K562 (cell line): ENCODE results near the gene ARHGAP10. TPM values are rescaled to one million over a fixed set of nuclear protein-coding genes. Genes with fewer than 3 reads are reported as not detected.

Experiments
- CCAR2 ChIP-seq: fragments of 200-400 bp; formaldehyde crosslinking; IDR thresholded peaks from 2 replicates; pipeline ENCODE4 v1.6.1; 2017; ENCODE audit warnings: mild to moderate bottlenecking, low read depth, low read length
- FOXP1 ChIP-seq: sonication (generic); formaldehyde crosslinking; IDR thresholded peaks from 2 replicates; pipeline ENCODE4 v1.8.0; 2022; ENCODE audit warnings: mild to moderate bottlenecking, missing genetic modification reagents
- HMG20B ChIP-seq: fragments of 250-450 bp; sonication (Bioruptor Pico); IDR thresholded peaks from 2 replicates; pipeline ENCODE4 v1.5.0; 2021; ENCODE audit warnings: mild to moderate bottlenecking
- PML ChIP-seq: IDR thresholded peaks from 2 replicates; pipeline ENCODE4 v1.6.1; 2012; ENCODE audit warnings: low read length, inconsistent platforms
- POLR2B ChIP-seq: fragments of 450-650 bp; IDR thresholded peaks from 2 replicates; pipeline ENCODE4 v1.6.1; 2018; ENCODE audit warnings: low read depth; ENCODE audit not compliant: partially characterized antibody
- ZC3H11A ChIP-seq: IDR thresholded peaks from 2 replicates; pipeline ENCODE4 v1.6.1; 2012; ENCODE audit warnings: low read depth, low read length, improper control_type of control experiment
- ZFX ChIP-seq: sonication (generic); formaldehyde crosslinking; IDR thresholded peaks from 2 replicates; pipeline ENCODE4 v1.8.0; 2022; ENCODE audit warnings: mild to moderate bottlenecking, missing genetic modification reagents, moderate library complexity
- polyA plus RNA-seq, 8 experiments: library from polyadenylated mRNA; depleted of rRNA in 4 of 8; stranded (reverse) in 5 of 8; unstranded in 3 of 8; fragments of >200 nt; fragmentation: Nextera tagmentation in 2 of 8; fragmentation: Illumina TruSeq in 1 of 8; extraction: Ambion mirVana in 2 of 8; extraction: Trizol in 1 of 8; gene quantifications; 2 replicates each; pipeline versions ENCODE4 v1.2.1 to v1.2.3, GENCODE V29; 2011 to 2014; ENCODE audit warnings: inconsistent platforms in 1 of 8, missing spikeins in 1 of 8
- total RNA-seq, 7 experiments: library from RNA; depleted of rRNA in 6 of 7; stranded (reverse); fragments of >200 nt in 6 of 7; fragmentation: Illumina TruSeq in 2 of 7; extraction: Trizol in 2 of 7; gene quantifications; 2 replicates each; pipeline versions ENCODE4 v1.2.1 to v1.2.3, GENCODE V29; 2011 to 2021; ENCODE audit warnings: low replicate concordance in 1 of 7
- TF ChIP-seq, protein P1 (sequence below): fragments of 250-450 bp; sonication (Bioruptor Pico); IDR thresholded peaks from 2 replicates; pipeline ENCODE4 v1.6.1; 2021; ENCODE audit warnings: mild to moderate bottlenecking
- TF ChIP-seq, protein P2 (sequence below), 2 experiments: IDR thresholded peaks; 2 replicates each; pipeline ENCODE4 v1.6.1; 2011; ENCODE audit warnings: borderline replicate concordance in 1 of 2, control low read depth in 1 of 2, low read depth in 1 of 2, low read length in 1 of 2, mild to moderate bottlenecking in 1 of 2, mixed read lengths in 1 of 2, moderate library complexity in 1 of 2; ENCODE audit not compliant: insufficient read depth in 1 of 2, insufficient read length in 1 of 2, poor library complexity in 1 of 2, severe bottlenecking in 1 of 2; ENCODE audit errors: extremely low read depth in 1 of 2
- TF ChIP-seq, protein P3 (sequence below): fragments of 450-650 bp; IDR thresholded peaks from 2 replicates; pipeline ENCODE4 v1.6.1; 2016; ENCODE audit warnings: mild to moderate bottlenecking, moderate library complexity
- TF ChIP-seq, protein P4 (sequence below): fragments of 450-650 bp; IDR thresholded peaks from 2 replicates; pipeline ENCODE4 v1.6.1; 2014; ENCODE audit warnings: low read depth, mild to moderate bottlenecking, moderate library complexity, borderline replicate concordance

Gene ARHGAP10
- total and polyA plus RNA-seq, 9 of the 15 experiments (the other 6 are each of a cell fraction or from before 2014, with no cell fraction given) = 0.03 to 0.22 (median 0.06) TPM; not detected in 3

DNA sequence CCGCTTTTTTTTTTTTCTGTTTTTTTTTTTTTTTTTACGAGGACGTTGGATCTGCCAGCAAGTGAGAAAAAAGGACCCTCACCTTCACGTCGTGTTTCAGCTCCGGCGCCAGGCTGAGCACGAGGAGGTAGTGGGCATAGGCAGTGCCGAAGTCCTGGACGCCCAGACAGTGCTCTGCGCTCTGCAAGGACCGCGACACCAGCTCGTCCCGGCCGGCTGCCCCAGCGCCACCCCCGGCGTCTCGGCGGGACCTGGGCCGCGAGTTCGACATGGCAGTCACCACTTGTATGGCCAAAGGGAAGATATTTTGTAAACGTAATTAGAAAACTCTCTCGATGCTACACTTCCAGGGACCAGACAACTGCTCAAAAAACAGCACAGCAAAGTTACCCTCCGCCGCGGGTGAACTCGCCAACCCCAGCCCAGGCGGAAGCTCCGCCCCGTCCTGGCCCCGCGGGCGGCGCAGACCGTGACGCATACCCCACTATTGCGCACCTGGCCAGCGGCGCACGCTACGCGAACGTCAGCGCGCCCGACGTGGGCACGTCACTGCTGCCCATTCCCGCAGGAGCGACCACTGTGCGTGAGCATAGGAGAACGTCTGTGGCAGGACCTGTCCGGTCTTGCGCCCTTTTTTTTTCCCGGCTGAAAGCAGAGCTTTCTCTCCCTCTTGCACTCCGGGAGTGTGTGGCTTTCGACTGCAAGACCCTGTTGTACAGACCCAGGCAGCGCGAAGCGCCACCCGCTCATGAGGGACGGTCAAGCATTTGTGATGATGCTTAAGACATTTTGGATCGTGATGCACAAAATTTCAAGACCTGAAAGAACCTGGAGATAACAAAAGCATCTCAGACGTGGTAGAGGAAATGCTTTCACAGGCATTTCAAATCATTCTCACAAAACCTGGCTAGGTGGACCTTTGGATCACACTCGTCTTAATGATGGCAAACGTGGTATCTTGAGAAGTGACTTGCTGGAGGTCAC lies 47.9 kb upstream of the ARHGAP10 start, which contains the start of gene PRMT9 (continued):
- TF ChIP-seq HMG20B (CRISPR knock-in tag) = no peak
- TF ChIP-seq FOXP1 (CRISPR knock-in tag) = peak; percentile 78
- no peak for TF ChIP-seq ZC3H11A
- TF ChIP-seq, protein P1, sequence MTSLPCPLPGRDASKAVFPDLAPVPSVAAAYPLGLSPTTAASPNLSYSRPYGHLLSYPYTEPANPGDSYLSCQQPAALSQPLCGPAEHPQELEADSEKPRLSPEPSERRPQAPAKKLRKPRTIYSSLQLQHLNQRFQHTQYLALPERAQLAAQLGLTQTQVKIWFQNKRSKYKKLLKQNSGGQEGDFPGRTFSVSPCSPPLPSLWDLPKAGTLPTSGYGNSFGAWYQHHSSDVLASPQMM (CRISPR knock-in tag) = no peak
- TF ChIP-seq POLR2B = peak; percentile 92
- peak; percentile 89 for TF ChIP-seq ZFX (CRISPR knock-in tag)
- TF ChIP-seq CCAR2 = no peak
- TF ChIP-seq, protein P2, sequence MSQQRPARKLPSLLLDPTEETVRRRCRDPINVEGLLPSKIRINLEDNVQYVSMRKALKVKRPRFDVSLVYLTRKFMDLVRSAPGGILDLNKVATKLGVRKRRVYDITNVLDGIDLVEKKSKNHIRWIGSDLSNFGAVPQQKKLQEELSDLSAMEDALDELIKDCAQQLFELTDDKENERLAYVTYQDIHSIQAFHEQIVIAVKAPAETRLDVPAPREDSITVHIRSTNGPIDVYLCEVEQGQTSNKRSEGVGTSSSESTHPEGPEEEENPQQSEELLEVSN (IDR thresholded peaks at IDR 0.05; ENCODE audit: borderline replicate concordance in 1 of 2, extremely low read depth in 1 of 2, insufficient read depth in 1 of 2, insufficient read length in 1 of 2, low read depth in 1 of 2, low read length in 1 of 2, poor library complexity in 1 of 2, severe bottlenecking in 1 of 2) = peak; percentile 19 to 38
- TF ChIP-seq, protein P3, sequence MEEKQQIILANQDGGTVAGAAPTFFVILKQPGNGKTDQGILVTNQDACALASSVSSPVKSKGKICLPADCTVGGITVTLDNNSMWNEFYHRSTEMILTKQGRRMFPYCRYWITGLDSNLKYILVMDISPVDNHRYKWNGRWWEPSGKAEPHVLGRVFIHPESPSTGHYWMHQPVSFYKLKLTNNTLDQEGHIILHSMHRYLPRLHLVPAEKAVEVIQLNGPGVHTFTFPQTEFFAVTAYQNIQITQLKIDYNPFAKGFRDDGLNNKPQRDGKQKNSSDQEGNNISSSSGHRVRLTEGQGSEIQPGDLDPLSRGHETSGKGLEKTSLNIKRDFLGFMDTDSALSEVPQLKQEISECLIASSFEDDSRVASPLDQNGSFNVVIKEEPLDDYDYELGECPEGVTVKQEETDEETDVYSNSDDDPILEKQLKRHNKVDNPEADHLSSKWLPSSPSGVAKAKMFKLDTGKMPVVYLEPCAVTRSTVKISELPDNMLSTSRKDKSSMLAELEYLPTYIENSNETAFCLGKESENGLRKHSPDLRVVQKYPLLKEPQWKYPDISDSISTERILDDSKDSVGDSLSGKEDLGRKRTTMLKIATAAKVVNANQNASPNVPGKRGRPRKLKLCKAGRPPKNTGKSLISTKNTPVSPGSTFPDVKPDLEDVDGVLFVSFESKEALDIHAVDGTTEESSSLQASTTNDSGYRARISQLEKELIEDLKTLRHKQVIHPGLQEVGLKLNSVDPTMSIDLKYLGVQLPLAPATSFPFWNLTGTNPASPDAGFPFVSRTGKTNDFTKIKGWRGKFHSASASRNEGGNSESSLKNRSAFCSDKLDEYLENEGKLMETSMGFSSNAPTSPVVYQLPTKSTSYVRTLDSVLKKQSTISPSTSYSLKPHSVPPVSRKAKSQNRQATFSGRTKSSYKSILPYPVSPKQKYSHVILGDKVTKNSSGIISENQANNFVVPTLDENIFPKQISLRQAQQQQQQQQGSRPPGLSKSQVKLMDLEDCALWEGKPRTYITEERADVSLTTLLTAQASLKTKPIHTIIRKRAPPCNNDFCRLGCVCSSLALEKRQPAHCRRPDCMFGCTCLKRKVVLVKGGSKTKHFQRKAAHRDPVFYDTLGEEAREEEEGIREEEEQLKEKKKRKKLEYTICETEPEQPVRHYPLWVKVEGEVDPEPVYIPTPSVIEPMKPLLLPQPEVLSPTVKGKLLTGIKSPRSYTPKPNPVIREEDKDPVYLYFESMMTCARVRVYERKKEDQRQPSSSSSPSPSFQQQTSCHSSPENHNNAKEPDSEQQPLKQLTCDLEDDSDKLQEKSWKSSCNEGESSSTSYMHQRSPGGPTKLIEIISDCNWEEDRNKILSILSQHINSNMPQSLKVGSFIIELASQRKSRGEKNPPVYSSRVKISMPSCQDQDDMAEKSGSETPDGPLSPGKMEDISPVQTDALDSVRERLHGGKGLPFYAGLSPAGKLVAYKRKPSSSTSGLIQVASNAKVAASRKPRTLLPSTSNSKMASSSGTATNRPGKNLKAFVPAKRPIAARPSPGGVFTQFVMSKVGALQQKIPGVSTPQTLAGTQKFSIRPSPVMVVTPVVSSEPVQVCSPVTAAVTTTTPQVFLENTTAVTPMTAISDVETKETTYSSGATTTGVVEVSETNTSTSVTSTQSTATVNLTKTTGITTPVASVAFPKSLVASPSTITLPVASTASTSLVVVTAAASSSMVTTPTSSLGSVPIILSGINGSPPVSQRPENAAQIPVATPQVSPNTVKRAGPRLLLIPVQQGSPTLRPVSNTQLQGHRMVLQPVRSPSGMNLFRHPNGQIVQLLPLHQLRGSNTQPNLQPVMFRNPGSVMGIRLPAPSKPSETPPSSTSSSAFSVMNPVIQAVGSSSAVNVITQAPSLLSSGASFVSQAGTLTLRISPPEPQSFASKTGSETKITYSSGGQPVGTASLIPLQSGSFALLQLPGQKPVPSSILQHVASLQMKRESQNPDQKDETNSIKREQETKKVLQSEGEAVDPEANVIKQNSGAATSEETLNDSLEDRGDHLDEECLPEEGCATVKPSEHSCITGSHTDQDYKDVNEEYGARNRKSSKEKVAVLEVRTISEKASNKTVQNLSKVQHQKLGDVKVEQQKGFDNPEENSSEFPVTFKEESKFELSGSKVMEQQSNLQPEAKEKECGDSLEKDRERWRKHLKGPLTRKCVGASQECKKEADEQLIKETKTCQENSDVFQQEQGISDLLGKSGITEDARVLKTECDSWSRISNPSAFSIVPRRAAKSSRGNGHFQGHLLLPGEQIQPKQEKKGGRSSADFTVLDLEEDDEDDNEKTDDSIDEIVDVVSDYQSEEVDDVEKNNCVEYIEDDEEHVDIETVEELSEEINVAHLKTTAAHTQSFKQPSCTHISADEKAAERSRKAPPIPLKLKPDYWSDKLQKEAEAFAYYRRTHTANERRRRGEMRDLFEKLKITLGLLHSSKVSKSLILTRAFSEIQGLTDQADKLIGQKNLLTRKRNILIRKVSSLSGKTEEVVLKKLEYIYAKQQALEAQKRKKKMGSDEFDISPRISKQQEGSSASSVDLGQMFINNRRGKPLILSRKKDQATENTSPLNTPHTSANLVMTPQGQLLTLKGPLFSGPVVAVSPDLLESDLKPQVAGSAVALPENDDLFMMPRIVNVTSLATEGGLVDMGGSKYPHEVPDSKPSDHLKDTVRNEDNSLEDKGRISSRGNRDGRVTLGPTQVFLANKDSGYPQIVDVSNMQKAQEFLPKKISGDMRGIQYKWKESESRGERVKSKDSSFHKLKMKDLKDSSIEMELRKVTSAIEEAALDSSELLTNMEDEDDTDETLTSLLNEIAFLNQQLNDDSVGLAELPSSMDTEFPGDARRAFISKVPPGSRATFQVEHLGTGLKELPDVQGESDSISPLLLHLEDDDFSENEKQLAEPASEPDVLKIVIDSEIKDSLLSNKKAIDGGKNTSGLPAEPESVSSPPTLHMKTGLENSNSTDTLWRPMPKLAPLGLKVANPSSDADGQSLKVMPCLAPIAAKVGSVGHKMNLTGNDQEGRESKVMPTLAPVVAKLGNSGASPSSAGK = peak; percentile 40
- TF ChIP-seq PML = peak; percentile 80; the same call in 1 of the 2 replicates
- TF ChIP-seq, protein P4, sequence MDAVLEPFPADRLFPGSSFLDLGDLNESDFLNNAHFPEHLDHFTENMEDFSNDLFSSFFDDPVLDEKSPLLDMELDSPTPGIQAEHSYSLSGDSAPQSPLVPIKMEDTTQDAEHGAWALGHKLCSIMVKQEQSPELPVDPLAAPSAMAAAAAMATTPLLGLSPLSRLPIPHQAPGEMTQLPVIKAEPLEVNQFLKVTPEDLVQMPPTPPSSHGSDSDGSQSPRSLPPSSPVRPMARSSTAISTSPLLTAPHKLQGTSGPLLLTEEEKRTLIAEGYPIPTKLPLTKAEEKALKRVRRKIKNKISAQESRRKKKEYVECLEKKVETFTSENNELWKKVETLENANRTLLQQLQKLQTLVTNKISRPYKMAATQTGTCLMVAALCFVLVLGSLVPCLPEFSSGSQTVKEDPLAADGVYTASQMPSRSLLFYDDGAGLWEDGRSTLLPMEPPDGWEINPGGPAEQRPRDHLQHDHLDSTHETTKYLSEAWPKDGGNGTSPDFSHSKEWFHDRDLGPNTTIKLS = peak; percentile 78
